HepG2 (cell line): ENCODE results near the gene NPIPB6. TPM values are rescaled to one million over a fixed set of nuclear protein-coding genes. Genes with fewer than 3 reads are reported as not detected.

Experiments
- HIVEP1 ChIP-seq: sonication (generic); formaldehyde crosslinking; IDR thresholded peaks from 2 replicates; pipeline ENCODE4 v1.4.0; 2020; ENCODE audit warnings: mild to moderate bottlenecking, missing genetic modification reagents
- HNF4A ChIP-seq: sonication (generic); formaldehyde crosslinking; IDR thresholded peaks from 2 replicates; pipeline ENCODE4 v1.4.0; 2020; ENCODE audit warnings: missing genetic modification reagents
- HOXA5 ChIP-seq: sonication (generic); formaldehyde crosslinking; IDR thresholded peaks from 2 replicates; pipeline ENCODE4 v1.4.0; 2020; ENCODE audit warnings: missing genetic modification reagents
- MAFF ChIP-seq: IDR thresholded peaks from 2 replicates; pipeline ENCODE4 v1.6.1; 2011; ENCODE audit warnings: low read depth, low read length, improper control_type of control experiment
- MBNL3 ChIP-seq: fragments of 250-450 bp; sonication (Bioruptor Pico); conservative IDR thresholded peaks from 2 replicates; pipeline ENCODE4 v1.8.0; 2022; ENCODE audit warnings: mild to moderate bottlenecking, inconsistent platforms
- MIXL1 ChIP-seq: IDR thresholded peaks from 2 replicates; pipeline ENCODE4 v1.6.1; 2016
- NCOA2 ChIP-seq: sonication (generic); formaldehyde crosslinking; IDR thresholded peaks from 2 replicates; pipeline ENCODE4 v1.8.0; 2022; ENCODE audit warnings: inconsistent platforms
- POLR2AphosphoS5 ChIP-seq: IDR thresholded peaks from 2 replicates; pipeline ENCODE4 v1.6.1; 2012; ENCODE audit warnings: low read depth, low read length
- ZFYVE20 ChIP-seq: sonication (generic); formaldehyde crosslinking; IDR thresholded peaks from 2 replicates; pipeline ENCODE4 v1.8.0; 2023; ENCODE audit warnings: low read depth, mild to moderate bottlenecking, moderate library complexity, missing genetic modification reagents, borderline replicate concordance
- ZMYM2 ChIP-seq: sonication (generic); formaldehyde crosslinking; IDR thresholded peaks from 2 replicates; pipeline ENCODE4 v1.8.0; 2022; ENCODE audit warnings: mild to moderate bottlenecking, missing genetic modification reagents
- ZNF20 ChIP-seq: sonication (generic); formaldehyde crosslinking; IDR thresholded peaks from 2 replicates; pipeline ENCODE4 v1.4.0; 2020; ENCODE audit warnings: mild to moderate bottlenecking, moderate library complexity, missing genetic modification reagents
- ZNF253 ChIP-seq: sonication (generic); formaldehyde crosslinking; IDR thresholded peaks from 2 replicates; pipeline ENCODE4 v1.8.0; 2022; ENCODE audit warnings: mild to moderate bottlenecking, missing genetic modification reagents, borderline replicate concordance
- ZNF501 ChIP-seq: sonication (generic); formaldehyde crosslinking; IDR thresholded peaks from 2 replicates; pipeline ENCODE4 v1.5.1; 2020; ENCODE audit warnings: mild to moderate bottlenecking, moderate library complexity, missing genetic modification reagents
- polyA plus RNA-seq, 8 experiments: library from polyadenylated mRNA; depleted of rRNA in 3 of 8; stranded (reverse) in 7 of 8; unstranded in 1 of 8; fragments of >200 nt; fragmentation: Illumina TruSeq in 4 of 8; extraction: Trizol in 4 of 8; gene quantifications; 2 replicates each; pipeline versions ENCODE4 v1.2.1 to v1.2.3, GENCODE V29; 2011 to 2016; ENCODE audit warnings: low read depth in 4 of 8, missing spikeins in 1 of 8, mixed read lengths in 1 of 8; ENCODE audit not compliant: insufficient read depth in 1 of 8
- total RNA-seq, 5 experiments: library from RNA; depleted of rRNA; stranded (reverse); fragments of >200 nt; fragmentation: Illumina TruSeq; extraction: Trizol; gene quantifications; 2 replicates each; pipeline ENCODE4 v1.2.3, GENCODE V29; 2016; ENCODE audit warnings: low read depth in 1 of 5
- TF ChIP-seq, protein P1 (sequence below), 2 experiments: fragments of 450-650 bp in 1 of 2; sonication (generic) in 1 of 2; formaldehyde crosslinking in 1 of 2; IDR thresholded peaks; 2 replicates each; pipeline versions ENCODE4 v1.6.1 to v1.8.0; 2016 to 2022; ENCODE audit warnings: antibody characterized with exemption in 1 of 2, mild to moderate bottlenecking in 1 of 2, missing genetic modification reagents in 1 of 2
- TF ChIP-seq, protein P2 (sequence below): sonication (generic); formaldehyde crosslinking; IDR thresholded peaks from 2 replicates; pipeline ENCODE4 v1.5.1; 2020; ENCODE audit warnings: mild to moderate bottlenecking, missing genetic modification reagents
- TF ChIP-seq, protein P3 (sequence below): sonication (generic); formaldehyde crosslinking; IDR thresholded peaks from 2 replicates; pipeline ENCODE4; 2020; ENCODE audit warnings: missing genetic modification reagents, mild to moderate bottlenecking, borderline replicate concordance

NPIPB6 gene
- total and polyA plus RNA-seq, 2 of the 13 experiments (the other 11 are each of a cell fraction or from before 2014, with no cell fraction given) = 0.25 TPM; not detected in 1

DNA sequence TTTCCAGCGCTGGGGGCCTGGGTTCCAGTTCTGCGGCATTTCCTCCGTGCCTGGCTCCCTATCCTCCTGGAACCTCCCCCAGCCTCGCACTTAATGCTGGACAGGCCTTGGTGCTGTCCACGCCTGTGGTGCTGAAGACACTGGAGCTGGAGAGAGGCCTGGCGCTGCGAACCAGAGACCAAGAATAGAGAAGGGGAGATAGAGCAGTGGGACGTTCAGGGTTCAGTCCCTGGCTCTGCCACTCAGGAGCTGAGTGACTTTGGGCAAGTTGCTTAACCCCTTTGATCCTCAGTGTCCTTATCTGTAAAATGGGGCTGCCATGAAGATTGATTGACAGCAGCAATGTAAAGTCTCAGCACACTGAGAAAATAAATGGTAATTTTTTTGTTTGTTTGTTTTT, 59.1 kb downstream of the NPIPB6 start (continued):
- TF ChIP-seq, protein P1, sequence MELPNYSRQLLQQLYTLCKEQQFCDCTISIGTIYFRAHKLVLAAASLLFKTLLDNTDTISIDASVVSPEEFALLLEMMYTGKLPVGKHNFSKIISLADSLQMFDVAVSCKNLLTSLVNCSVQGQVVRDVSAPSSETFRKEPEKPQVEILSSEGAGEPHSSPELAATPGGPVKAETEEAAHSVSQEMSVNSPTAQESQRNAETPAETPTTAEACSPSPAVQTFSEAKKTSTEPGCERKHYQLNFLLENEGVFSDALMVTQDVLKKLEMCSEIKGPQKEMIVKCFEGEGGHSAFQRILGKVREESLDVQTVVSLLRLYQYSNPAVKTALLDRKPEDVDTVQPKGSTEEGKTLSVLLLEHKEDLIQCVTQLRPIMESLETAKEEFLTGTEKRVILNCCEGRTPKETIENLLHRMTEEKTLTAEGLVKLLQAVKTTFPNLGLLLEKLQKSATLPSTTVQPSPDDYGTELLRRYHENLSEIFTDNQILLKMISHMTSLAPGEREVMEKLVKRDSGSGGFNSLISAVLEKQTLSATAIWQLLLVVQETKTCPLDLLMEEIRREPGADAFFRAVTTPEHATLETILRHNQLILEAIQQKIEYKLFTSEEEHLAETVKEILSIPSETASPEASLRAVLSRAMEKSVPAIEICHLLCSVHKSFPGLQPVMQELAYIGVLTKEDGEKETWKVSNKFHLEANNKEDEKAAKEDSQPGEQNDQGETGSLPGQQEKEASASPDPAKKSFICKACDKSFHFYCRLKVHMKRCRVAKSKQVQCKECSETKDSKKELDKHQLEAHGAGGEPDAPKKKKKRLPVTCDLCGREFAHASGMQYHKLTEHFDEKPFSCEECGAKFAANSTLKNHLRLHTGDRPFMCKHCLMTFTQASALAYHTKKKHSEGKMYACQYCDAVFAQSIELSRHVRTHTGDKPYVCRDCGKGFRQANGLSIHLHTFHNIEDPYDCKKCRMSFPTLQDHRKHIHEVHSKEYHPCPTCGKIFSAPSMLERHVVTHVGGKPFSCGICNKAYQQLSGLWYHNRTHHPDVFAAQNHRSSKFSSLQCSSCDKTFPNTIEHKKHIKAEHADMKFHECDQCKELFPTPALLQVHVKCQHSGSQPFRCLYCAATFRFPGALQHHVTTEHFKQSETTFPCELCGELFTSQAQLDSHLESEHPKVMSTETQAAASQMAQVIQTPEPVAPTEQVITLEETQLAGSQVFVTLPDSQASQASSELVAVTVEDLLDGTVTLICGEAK (IDR thresholded peaks at IDR 0.05) = no peak
- TF ChIP-seq, protein P1 (CRISPR knock-in tag; IDR thresholded peaks at IDR 0.05) = peak; percentile 84
- TF ChIP-seq HIVEP1 (CRISPR knock-in tag) (no peak), MBNL3 (CRISPR knock-in tag) (no peak), ZMYM2 (no peak), HNF4A (CRISPR knock-in tag) (no peak), ZNF501 (CRISPR knock-in tag) (peak; percentile 74), NCOA2 (CRISPR knock-in tag) (peak; percentile 76), MAFF (no peak), HOXA5 (peak; percentile 96), POLR2AphosphoS5 (no peak), ZNF253 (CRISPR knock-in tag) (0 out of 2 replicates have a peak, but pooled peaks have one; percentile 59), ZNF20 (CRISPR knock-in tag) (no peak), ZFYVE20 (no peak; the same call in 1 of the 2 replicates), MIXL1 (CRISPR knock-in tag) (peak; percentile 95)
- TF ChIP-seq, protein P2, sequence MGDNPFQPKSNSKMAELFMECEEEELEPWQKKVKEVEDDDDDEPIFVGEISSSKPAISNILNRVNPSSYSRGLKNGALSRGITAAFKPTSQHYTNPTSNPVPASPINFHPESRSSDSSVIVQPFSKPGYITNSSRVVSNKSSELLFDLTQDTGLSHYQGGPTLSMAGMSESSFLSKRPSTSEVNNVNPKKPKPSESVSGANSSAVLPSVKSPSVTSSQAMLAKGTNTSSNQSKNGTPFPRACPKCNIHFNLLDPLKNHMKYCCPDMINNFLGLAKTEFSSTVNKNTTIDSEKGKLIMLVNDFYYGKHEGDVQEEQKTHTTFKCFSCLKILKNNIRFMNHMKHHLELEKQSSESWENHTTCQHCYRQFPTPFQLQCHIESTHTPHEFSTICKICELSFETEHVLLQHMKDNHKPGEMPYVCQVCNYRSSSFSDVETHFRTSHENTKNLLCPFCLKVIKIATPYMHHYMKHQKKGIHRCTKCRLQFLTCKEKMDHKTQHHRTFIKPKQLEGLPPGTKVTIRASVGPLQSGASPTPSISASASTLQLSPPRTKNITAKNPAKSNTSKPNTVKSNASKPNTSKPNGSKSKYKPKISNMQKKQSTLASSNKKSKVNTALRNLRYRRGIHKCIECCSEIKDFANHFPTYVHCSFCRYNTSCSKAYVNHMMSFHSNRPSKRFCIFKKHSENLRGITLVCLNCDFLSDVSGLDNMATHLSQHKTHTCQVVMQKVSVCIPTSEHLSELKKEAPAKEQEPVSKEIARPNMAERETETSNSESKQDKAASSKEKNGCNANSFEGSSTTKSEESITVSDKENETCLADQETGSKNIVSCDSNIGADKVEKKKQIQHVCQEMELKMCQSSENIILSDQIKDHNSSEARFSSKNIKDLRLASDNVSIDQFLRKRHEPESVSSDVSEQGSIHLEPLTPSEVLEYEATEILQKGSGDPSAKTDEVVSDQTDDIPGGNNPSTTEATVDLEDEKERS (CRISPR knock-in tag) = peak; percentile 50; the same call in 1 of the 2 replicates
- TF ChIP-seq, protein P3, sequence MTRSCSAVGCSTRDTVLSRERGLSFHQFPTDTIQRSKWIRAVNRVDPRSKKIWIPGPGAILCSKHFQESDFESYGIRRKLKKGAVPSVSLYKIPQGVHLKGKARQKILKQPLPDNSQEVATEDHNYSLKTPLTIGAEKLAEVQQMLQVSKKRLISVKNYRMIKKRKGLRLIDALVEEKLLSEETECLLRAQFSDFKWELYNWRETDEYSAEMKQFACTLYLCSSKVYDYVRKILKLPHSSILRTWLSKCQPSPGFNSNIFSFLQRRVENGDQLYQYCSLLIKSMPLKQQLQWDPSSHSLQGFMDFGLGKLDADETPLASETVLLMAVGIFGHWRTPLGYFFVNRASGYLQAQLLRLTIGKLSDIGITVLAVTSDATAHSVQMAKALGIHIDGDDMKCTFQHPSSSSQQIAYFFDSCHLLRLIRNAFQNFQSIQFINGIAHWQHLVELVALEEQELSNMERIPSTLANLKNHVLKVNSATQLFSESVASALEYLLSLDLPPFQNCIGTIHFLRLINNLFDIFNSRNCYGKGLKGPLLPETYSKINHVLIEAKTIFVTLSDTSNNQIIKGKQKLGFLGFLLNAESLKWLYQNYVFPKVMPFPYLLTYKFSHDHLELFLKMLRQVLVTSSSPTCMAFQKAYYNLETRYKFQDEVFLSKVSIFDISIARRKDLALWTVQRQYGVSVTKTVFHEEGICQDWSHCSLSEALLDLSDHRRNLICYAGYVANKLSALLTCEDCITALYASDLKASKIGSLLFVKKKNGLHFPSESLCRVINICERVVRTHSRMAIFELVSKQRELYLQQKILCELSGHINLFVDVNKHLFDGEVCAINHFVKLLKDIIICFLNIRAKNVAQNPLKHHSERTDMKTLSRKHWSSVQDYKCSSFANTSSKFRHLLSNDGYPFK (CRISPR knock-in tag) = no peak
